ENCODE data around the gene TRAPPC10. TPM values are rescaled to one million over a fixed set of nuclear protein-coding genes. Genes with fewer than 3 reads are reported as not detected.

The TRAPPC10 gene
- total RNA-seq, 3 donors from 2014 or later (not counting 1 experiment from before 2014, with no cell fraction given) = 187 to 232 (median 213) TPM

DNA sequence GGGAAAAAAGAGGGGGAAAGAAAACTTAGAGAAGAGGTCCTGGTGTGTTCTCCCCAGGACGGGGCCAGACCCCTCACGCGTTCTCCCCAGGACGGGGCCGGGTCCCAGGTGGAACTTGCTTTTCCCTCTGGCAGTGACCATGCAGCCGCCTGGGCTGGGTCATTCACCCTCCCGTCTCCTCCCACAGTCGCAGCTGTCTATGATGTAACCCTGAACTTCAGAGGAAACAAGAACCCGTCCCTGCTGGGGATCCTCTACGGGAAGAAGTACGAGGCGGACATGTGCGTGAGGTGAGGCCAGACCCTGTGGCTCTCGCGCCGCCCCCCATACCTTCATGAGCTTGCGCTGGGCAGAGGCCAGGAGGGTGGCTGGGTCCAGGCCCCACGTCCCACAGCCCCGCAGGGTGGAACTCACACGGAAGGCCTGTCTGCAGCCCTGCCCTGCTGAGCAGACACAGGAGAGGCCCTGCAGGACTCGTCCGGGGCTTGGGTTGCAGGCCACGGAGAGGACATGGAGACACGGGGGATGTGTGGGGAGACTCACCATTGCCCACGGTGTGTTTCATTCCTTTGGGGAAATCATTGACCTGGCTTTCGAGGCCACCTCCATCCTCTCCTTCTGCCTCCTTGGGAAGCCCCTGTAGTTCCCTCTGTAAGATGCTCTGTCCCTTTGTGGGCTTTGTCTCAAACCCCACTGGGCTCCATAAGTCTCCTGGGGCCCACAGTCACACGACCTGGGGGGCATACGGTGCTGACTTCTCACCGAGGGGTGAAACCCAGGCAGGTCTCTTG lies 40.7 kb upstream of the TRAPPC10 start:
- no peak overlapping the region for H3K27ac Mint-ChIP-seq

DNA sequence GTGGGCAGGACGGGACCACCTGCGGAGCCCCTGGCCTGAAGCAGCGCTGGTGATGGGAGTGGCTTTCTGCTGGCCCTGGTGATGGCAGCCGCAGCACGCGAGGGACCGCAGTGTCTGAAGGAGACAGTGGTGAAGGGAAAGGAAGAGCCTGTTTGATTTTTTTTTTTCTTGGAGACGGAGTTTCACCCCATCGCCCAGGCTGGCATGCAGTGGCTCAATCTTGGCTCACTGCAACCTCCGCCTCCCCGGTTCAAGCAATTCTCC lies 40.2 kb upstream of the TRAPPC10 start:
- peaks cover 20% of the 10 kb centered on the region for H3K36me3 ChIP-seq (ENCODE audit: control insufficient read depth, insufficient read depth, low read length)
- peaks cover 7% of the 10 kb centered on the region for H3K4me1 ChIP-seq (ENCODE audit: control insufficient read depth, insufficient read depth, low read length)
- TF ChIP-seq, protein P1, sequence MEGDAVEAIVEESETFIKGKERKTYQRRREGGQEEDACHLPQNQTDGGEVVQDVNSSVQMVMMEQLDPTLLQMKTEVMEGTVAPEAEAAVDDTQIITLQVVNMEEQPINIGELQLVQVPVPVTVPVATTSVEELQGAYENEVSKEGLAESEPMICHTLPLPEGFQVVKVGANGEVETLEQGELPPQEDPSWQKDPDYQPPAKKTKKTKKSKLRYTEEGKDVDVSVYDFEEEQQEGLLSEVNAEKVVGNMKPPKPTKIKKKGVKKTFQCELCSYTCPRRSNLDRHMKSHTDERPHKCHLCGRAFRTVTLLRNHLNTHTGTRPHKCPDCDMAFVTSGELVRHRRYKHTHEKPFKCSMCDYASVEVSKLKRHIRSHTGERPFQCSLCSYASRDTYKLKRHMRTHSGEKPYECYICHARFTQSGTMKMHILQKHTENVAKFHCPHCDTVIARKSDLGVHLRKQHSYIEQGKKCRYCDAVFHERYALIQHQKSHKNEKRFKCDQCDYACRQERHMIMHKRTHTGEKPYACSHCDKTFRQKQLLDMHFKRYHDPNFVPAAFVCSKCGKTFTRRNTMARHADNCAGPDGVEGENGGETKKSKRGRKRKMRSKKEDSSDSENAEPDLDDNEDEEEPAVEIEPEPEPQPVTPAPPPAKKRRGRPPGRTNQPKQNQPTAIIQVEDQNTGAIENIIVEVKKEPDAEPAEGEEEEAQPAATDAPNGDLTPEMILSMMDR (IDR thresholded peaks at IDR 0.05) = no peak
- H3K27me3 Mint-ChIP-seq (ENCODE audit: low read depth in 2 of 2) = no peaks in the 10 kb centered on the region
- no peak for DNase-seq
- no peaks in the 10 kb centered on the region for H3K9me3 Mint-ChIP-seq
- intact Hi-C loops (cut with micrococcal nuclease) = no loop called here
- H3K4me3 ChIP-seq (ENCODE audit: low read length) = no peak overlapping the region
- H3K4me3 Mint-ChIP-seq = no peak overlapping the region
- no peak overlapping the region for H3K27ac ChIP-seq (ENCODE audit: low read length)
- no peak for ATAC-seq
- H3K4me1 Mint-ChIP-seq = peaks cover 10 to 11% of the 10 kb centered on the region in 2 donors
- no peaks in the 10 kb centered on the region for H3K27me3 ChIP-seq (ENCODE audit: control insufficient read depth, insufficient read depth, low read length)
- H3K27ac Mint-ChIP-seq = no peak overlapping the region
- H3K36me3 Mint-ChIP-seq = no peaks in the 10 kb centered on the region
- no peaks in the 10 kb centered on the region for H3K9me3 ChIP-seq (ENCODE audit: control insufficient read depth, insufficient read depth, low read length)
- WGBS (ENCODE audit: insufficient coverage) = 98% methylated on average over 11 of the region's 11 CpGs

More for the DNA sequence above, 40.7 kb upstream of the TRAPPC10 start:
- Mint-ChIP-seq H3K9me3 (no peaks in the 10 kb centered on the region), H3K36me3 (no peaks in the 10 kb centered on the region), H3K4me1 (peaks cover 10% of the 10 kb centered on the region in 2 donors), H3K27me3 (ENCODE audit: low read depth in 2 of 2) (no peaks in the 10 kb centered on the region), H3K4me3 (no peak overlapping the region)
- no peak for ATAC-seq
- Histone ChIP-seq H3K27ac (ENCODE audit: low read length) (no peak overlapping the region), H3K36me3 (ENCODE audit: control insufficient read depth, insufficient read depth, low read length) (peaks cover 21% of the 10 kb centered on the region), H3K4me3 (ENCODE audit: low read length) (no peak overlapping the region), H3K9me3 (ENCODE audit: control insufficient read depth, insufficient read depth, low read length) (no peaks in the 10 kb centered on the region), H3K27me3 (ENCODE audit: control insufficient read depth, insufficient read depth, low read length) (no peaks in the 10 kb centered on the region), H3K4me1 (ENCODE audit: control insufficient read depth, insufficient read depth, low read length) (peaks cover 7% of the 10 kb centered on the region)
- TF ChIP-seq, protein P1 (IDR thresholded peaks at IDR 0.05) = no peak
- intact Hi-C loops (cut with micrococcal nuclease) = no loop called here
- WGBS (ENCODE audit: insufficient coverage) = 95% methylated on average over 29 of the region's 29 CpGs
- DNase-seq = no peak

DNA sequence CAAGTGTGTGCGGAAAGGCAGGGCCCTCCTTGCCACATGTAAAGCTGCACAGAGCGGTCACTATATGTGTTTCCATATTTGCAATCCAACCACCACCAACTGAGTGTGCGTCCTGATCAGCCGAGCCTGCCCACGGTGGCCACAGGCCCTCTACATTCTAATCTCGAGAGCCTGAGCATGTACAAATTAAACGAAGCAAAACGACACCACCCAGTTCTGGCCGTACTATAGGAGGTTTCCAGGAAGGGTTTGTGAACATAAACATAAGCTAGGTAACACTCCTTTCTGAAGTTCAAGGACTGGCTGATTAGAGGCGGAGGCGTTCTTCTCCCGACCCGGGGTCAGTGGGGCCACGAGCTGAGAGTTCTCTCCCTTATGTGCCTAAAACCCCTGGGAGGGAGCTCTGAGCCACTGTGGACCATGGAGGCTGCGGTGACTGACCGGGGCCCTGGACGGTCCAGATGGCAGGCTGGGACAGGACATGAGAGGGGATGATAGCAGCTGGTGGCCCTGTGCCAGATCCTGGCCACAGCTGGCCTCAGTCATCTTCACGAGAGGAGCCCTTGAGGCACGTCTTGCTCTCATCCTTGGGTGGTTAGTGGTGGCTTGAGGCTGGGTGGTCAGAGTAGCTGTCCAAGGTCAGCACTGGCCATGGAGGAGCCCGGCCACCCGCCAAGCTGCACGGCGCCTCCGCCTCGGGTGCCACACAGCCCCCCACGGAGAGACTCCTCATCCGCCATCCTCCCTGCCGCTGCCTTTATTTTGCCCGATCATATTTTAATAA lies 39.1 kb upstream of the TRAPPC10 start:
- 93% methylated on average over 29 of the region's 29 CpGs for WGBS (ENCODE audit: insufficient coverage)
- Histone ChIP-seq H3K27me3 (ENCODE audit: control insufficient read depth, insufficient read depth, low read length) (no peaks in the 10 kb centered on the region), H3K4me1 (ENCODE audit: control insufficient read depth, insufficient read depth, low read length) (peaks cover 11% of the 10 kb centered on the region), H3K4me3 (ENCODE audit: low read length) (no peak overlapping the region), H3K27ac (ENCODE audit: low read length) (no peak overlapping the region), H3K36me3 (ENCODE audit: control insufficient read depth, insufficient read depth, low read length) (peaks cover 18% of the 10 kb centered on the region), H3K9me3 (ENCODE audit: control insufficient read depth, insufficient read depth, low read length) (no peaks in the 10 kb centered on the region)
- DNase-seq (no peak), ATAC-seq (no peak)
- intact Hi-C loops (cut with micrococcal nuclease) = no loop called here
- no peaks in the 10 kb centered on the region for H3K9me3 Mint-ChIP-seq
- H3K27me3 Mint-ChIP-seq (ENCODE audit: low read depth in 2 of 2) = no peaks in the 10 kb centered on the region
- H3K27ac Mint-ChIP-seq = no peak overlapping the region
- H3K36me3 Mint-ChIP-seq = no peaks in the 10 kb centered on the region
- H3K4me1 Mint-ChIP-seq = peaks cover 19 to 22% of the 10 kb centered on the region in 2 donors
- H3K4me3 Mint-ChIP-seq = no peak overlapping the region
- TF ChIP-seq, protein P1 (IDR thresholded peaks at IDR 0.05) = no peak
